SK-N-SH (cell line): ENCODE data around the gene MYO3A. TPM values are rescaled to one million over a fixed set of nuclear protein-coding genes. Genes with fewer than 3 reads are reported as not detected.

Experiments used
- CTCF ChIA-PET: fragments of 300-600, 350-600 bp; formaldehyde crosslinking; extraction: SDS; loops from one replicate; lab custom pipeline; 2021; lab: Yijun Ruan, JAX
- POLR2A ChIA-PET: fragments of 350-600 bp; sonication (Branson Sonifier 250); formaldehyde crosslinking; extraction: SDS; loops from one replicate; lab custom pipeline; 2020; ENCODE audit warnings: antibody characterized with exemption, inconsistent platforms; lab: Yijun Ruan, JAX
- DNase-seq: peaks from one replicate; pipeline ENCODE4 v3.0.0; 2012
- H2AFZ ChIP-seq: fragments of 200-600 bp; sonication (generic); 2 replicates; pipeline ENCODE4 v1.8.1; 2016; ENCODE audit warnings: antibody characterized with exemption, mild to moderate bottlenecking, low read depth
- H3F3A ChIP-seq: fragments of 200-600 bp; sonication (generic); replicated peaks from 2 replicates; pipeline ENCODE3; 2016; ENCODE audit warnings: antibody characterized with exemption, mild to moderate bottlenecking; ENCODE audit not compliant: insufficient read depth
- H3K27ac ChIP-seq, 2 experiments: fragments of 200-500 bp in 1 of 2; fragments of 200-600 bp in 1 of 2; sonication (Bioruptor generic) in 1 of 2; sonication (generic), shearing (Covaris generic) in 1 of 2; 2 replicates each; pipeline versions ENCODE4 v1.5.1 to v1.6.1; 2014 to 2016; ENCODE audit warnings: low read depth in 2 of 2, inconsistent platforms in 1 of 2, low read length in 1 of 2, mild to moderate bottlenecking in 1 of 2, mixed read lengths in 1 of 2
- H3K27me3 ChIP-seq: fragments of 200-600 bp; sonication (generic), shearing (Covaris generic); 2 replicates; pipeline ENCODE4 v1.6.1; 2016; ENCODE audit warnings: mixed run types; ENCODE audit not compliant: insufficient read depth
- H3K36me3 ChIP-seq, 2 experiments: fragments of 200-500 bp in 1 of 2; fragments of 200-600 bp in 1 of 2; sonication (Bioruptor generic) in 1 of 2; sonication (generic) in 1 of 2; replicated peaks in 1 of 2; 2 replicates each; pipeline versions ENCODE3 to v1.5.1; 2014 to 2016; ENCODE audit warnings: low read length in 1 of 2, mild to moderate bottlenecking in 1 of 2; ENCODE audit not compliant: insufficient read depth in 2 of 2, control insufficient read depth in 1 of 2
- H3K4me1 ChIP-seq, 2 experiments: fragments of 200-500 bp in 1 of 2; fragments of 200-600 bp in 1 of 2; sonication (Bioruptor generic) in 1 of 2; sonication (generic), shearing (Covaris generic) in 1 of 2; 2 replicates each; pipeline versions ENCODE4 v1.5.1 to v1.6.1; 2014 to 2016; ENCODE audit warnings: low read depth in 1 of 2, low read length in 1 of 2, mixed run types in 1 of 2; ENCODE audit not compliant: insufficient read depth in 2 of 2, control insufficient read depth in 1 of 2
- H3K4me2 ChIP-seq: fragments of 200-600 bp; sonication (generic), shearing (Covaris generic); 2 replicates; pipeline ENCODE4 v1.6.1; 2017; ENCODE audit warnings: mixed run types
- H3K4me3 ChIP-seq, 2 experiments: fragments of 200-500 bp in 1 of 2; fragments of 200-600 bp in 1 of 2; sonication (Bioruptor generic) in 1 of 2; sonication (generic), shearing (Covaris generic) in 1 of 2; 2 replicates each; pipeline versions ENCODE4 v1.5.1 to v1.8.1; 2014 to 2016; ENCODE audit warnings: low read depth in 2 of 2, inconsistent platforms in 1 of 2, low read length in 1 of 2, mild to moderate bottlenecking in 1 of 2, mixed read lengths in 1 of 2, moderate library complexity in 1 of 2
- H3K79me2 ChIP-seq: fragments of 200-600 bp; sonication (generic); 2 replicates; pipeline ENCODE4 v1.8.1; 2017; ENCODE audit warnings: mild to moderate bottlenecking; ENCODE audit not compliant: insufficient read depth
- H3K9ac ChIP-seq: fragments of 200-600 bp; sonication (generic); 2 replicates; pipeline ENCODE4 v1.6.1; 2017; ENCODE audit warnings: mixed run types
- H3K9me2 ChIP-seq: fragments of 200-600 bp; sonication (generic); 2 replicates; pipeline ENCODE4 v1.6.1; 2017; ENCODE audit warnings: mixed run types
- H3K9me3 ChIP-seq: fragments of 200-600 bp; sonication (generic); 2 replicates; pipeline ENCODE4 v1.6.1; 2017; ENCODE audit warnings: mixed run types, mild to moderate bottlenecking, moderate library complexity
- H4K20me1 ChIP-seq: fragments of 200-600 bp; sonication (generic); 2 replicates; pipeline ENCODE4 v1.6.1; 2017; ENCODE audit warnings: mild to moderate bottlenecking, mixed run types; ENCODE audit not compliant: insufficient read depth
- CTCF ChIP-seq: fragments of 200-600 bp; sonication (generic); IDR thresholded peaks from 2 replicates; pipeline ENCODE4 v1.6.1; 2017; ENCODE audit warnings: antibody characterized with exemption, mild to moderate bottlenecking, moderate library complexity
- EP300 ChIP-seq, 2 experiments: IDR thresholded peaks; 2 replicates each; pipeline versions ENCODE4 v1.4.0 to v1.6.1; 2012; ENCODE audit warnings: borderline replicate concordance in 1 of 2, low read depth in 1 of 2, low read length in 1 of 2
- EZH2phosphoT487 ChIP-seq: fragments of 200-600 bp; sonication (generic); IDR thresholded peaks from 2 replicates; pipeline ENCODE4 v1.6.1; 2017; ENCODE audit warnings: low read depth, mixed run types, mild to moderate bottlenecking, antibody characterized with exemption, moderate library complexity, borderline replicate concordance
- FOXJ3 ChIP-seq: sonication (generic); formaldehyde crosslinking; IDR thresholded peaks from 2 replicates; pipeline ENCODE4 v1.5.1; 2020; ENCODE audit warnings: mild to moderate bottlenecking, missing genetic modification reagents
- JUND ChIP-seq: IDR thresholded peaks from 2 replicates; pipeline ENCODE4 v1.4.0; 2012
- NFIC ChIP-seq: IDR thresholded peaks from 2 replicates; pipeline ENCODE4 v1.4.0; 2012; ENCODE audit warnings: borderline replicate concordance
- PBX3 ChIP-seq: IDR thresholded peaks from 2 replicates; pipeline ENCODE4; 2012
- RAD21 ChIP-seq: IDR thresholded peaks from 2 replicates; pipeline ENCODE4 v1.6.1; 2012; ENCODE audit warnings: mild to moderate bottlenecking, low read length
- RXRA ChIP-seq: IDR thresholded peaks from 2 replicates; pipeline ENCODE4 v1.4.0; 2012; ENCODE audit warnings: low read depth, mild to moderate bottlenecking, borderline replicate concordance
- SIN3A ChIP-seq: IDR thresholded peaks from 2 replicates; pipeline ENCODE4 v1.6.1; 2012; ENCODE audit warnings: low read depth, mild to moderate bottlenecking, low read length, moderate library complexity, borderline replicate concordance
- SMC3 ChIP-seq: IDR thresholded peaks from 2 replicates; pipeline ENCODE4 v1.6.1; 2012; ENCODE audit warnings: low read depth, low read length, improper control_type of control experiment
- TEAD4 ChIP-seq: IDR thresholded peaks from 2 replicates; pipeline ENCODE4 v1.4.0; 2012; ENCODE audit warnings: mild to moderate bottlenecking, borderline replicate concordance; ENCODE audit not compliant: insufficient read depth
- YY1 ChIP-seq: IDR thresholded peaks from 2 replicates; pipeline ENCODE4 v1.4.0; 2012; ENCODE audit warnings: low read depth, mild to moderate bottlenecking
- ZBTB33 ChIP-seq: IDR thresholded peaks from 2 replicates; pipeline ENCODE4 v1.4.0; 2012; ENCODE audit warnings: low read depth, borderline replicate concordance
- WGBS: methylation state at CpG from one replicate; pipeline ENCODE4 v1.1.6; 2017; ENCODE audit warnings: low lambda C conversion rate; 5-methylcytosine and 5-hydroxymethylcytosine counted together
- polyA plus RNA-seq, 3 experiments: library from polyadenylated mRNA; depleted of rRNA; stranded (reverse); fragments of >200 nt; gene quantifications; 2 replicates each; pipeline ENCODE4 v1.2.3, GENCODE V29; 2012
- TF ChIP-seq, protein P1 (sequence below): fragments of 150-350 bp; IDR thresholded peaks from 2 replicates; pipeline ENCODE4 v1.6.1; 2017; ENCODE audit warnings: antibody characterized with exemption, low read length, low read depth, borderline replicate concordance

The MYO3A gene
- polyA plus RNA-seq, 1 of the 3 experiments (the other 2 are of a cell fraction) = not detected

GRCh38 chr10:26254616-26255015 is 320.6 kb downstream of the MYO3A start:
- Histone ChIP-seq H3K4me1 (no peaks in the 10 kb centered on the region), H3K79me2 (no peaks in the 10 kb centered on the region), H3K27ac (no peak overlapping the region), H3F3A (no peaks in the 10 kb centered on the region), H3K9ac (no peak overlapping the region), H3K27me3 (no peaks in the 10 kb centered on the region), H2AFZ (no peak overlapping the region), H3K4me3 (no peak overlapping the region), H3K9me2 (no peaks in the 10 kb centered on the region), H3K9me3 (no peaks in the 10 kb centered on the region)
- no peak for DNase-seq
- POLR2A ChIA-PET = no interaction called here
- 13% methylated on average over 7 of the region's 7 CpGs for WGBS
- no peak for TF ChIP-seq PBX3
- TF ChIP-seq CTCF = no peak
- TF ChIP-seq, protein P1, sequence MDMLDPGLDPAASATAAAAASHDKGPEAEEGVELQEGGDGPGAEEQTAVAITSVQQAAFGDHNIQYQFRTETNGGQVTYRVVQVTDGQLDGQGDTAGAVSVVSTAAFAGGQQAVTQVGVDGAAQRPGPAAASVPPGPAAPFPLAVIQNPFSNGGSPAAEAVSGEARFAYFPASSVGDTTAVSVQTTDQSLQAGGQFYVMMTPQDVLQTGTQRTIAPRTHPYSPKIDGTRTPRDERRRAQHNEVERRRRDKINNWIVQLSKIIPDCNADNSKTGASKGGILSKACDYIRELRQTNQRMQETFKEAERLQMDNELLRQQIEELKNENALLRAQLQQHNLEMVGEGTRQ = no peak
- TF ChIP-seq EZH2phosphoT487 = no peak
- no peak for TF ChIP-seq ZBTB33
- no peak for TF ChIP-seq RXRA
- TF ChIP-seq TEAD4 = no peak
- TF ChIP-seq, all 33 proteins: peak for 0
- Histone ChIP-seq H4K20me1 (no peaks in the 10 kb centered on the region), H3K4me2 (no peak overlapping the region), H3K36me3 (no peaks in the 10 kb centered on the region)
- CTCF ChIA-PET = no interaction called here

GRCh38 chr10:26259341-26259740 is 325.3 kb downstream of the MYO3A start:
- no peaks in the 10 kb centered on the region for H3K36me3 ChIP-seq
- H3K9me3 ChIP-seq = no peaks in the 10 kb centered on the region
- H3K27me3 ChIP-seq = no peaks in the 10 kb centered on the region
- CTCF ChIA-PET = no interaction called here
- H3K4me2 ChIP-seq = no peak overlapping the region
- H3K4me3 ChIP-seq = no peak overlapping the region
- no peaks in the 10 kb centered on the region for H3K9me2 ChIP-seq
- H3K4me1 ChIP-seq = no peaks in the 10 kb centered on the region
- no peak overlapping the region for H3K9ac ChIP-seq
- no peaks in the 10 kb centered on the region for H4K20me1 ChIP-seq
- H3F3A ChIP-seq = no peaks in the 10 kb centered on the region
- H2AFZ ChIP-seq = no peak overlapping the region
- WGBS = 0% methylated on average over 1 of the region's 1 CpG
- POLR2A ChIA-PET = no interaction called here
- no peaks in the 10 kb centered on the region for H3K79me2 ChIP-seq
- no peak overlapping the region for H3K27ac ChIP-seq
- DNase-seq = no peak
- TF ChIP-seq CTCF (no peak), EP300 (IDR thresholded peaks at IDR 0.05; ENCODE audit: borderline replicate concordance in 1 of 2, low read depth in 1 of 2, low read length in 1 of 2) (no peak), FOXJ3 (CRISPR knock-in tag) (no peak), SIN3A (no peak), ZBTB33 (no peak), JUND (no peak), RAD21 (no peak), YY1 (no peak), SMC3 (no peak), NFIC (no peak)
- TF ChIP-seq, protein P1 = no peak
